MM.1S (cell line): ENCODE data around the gene ARFRP1.
"Not testable (repeated sequence)": the region's sequence is repeated elsewhere in the genome, so short reads cannot be mapped to it uniquely, and the experiment has no call there.

Experiments
- DNase-seq: peaks from one replicate; pipeline ENCODE4 v3.0.0-alpha.2; 2015
- H2AFZ ChIP-seq: fragments of 300-600 bp; sonication (generic); 2 replicates; pipeline ENCODE4 v1.6.0; 2016; ENCODE audit warnings: antibody characterized with exemption, low read length
- H3F3A ChIP-seq: fragments of 300-600 bp; sonication (generic); 2 replicates; pipeline ENCODE4 v1.6.1; 2016; ENCODE audit warnings: mild to moderate bottlenecking, antibody characterized with exemption, low read length, moderate library complexity, mixed read lengths; ENCODE audit not compliant: insufficient read depth
- H3K27ac ChIP-seq: fragments of 300-600 bp; sonication (generic); 2 replicates; pipeline ENCODE4 v1.5.1; 2016; ENCODE audit warnings: mild to moderate bottlenecking, low read length
- H3K27me3 ChIP-seq: fragments of 300-600 bp; sonication (generic); replicated peaks from 2 replicates; pipeline ENCODE4 v1.6.0; 2016; ENCODE audit warnings: low read length; ENCODE audit not compliant: insufficient read depth
- H3K36me3 ChIP-seq: fragments of 300-600 bp; sonication (generic); replicated peaks from 2 replicates; pipeline ENCODE4 v1.6.1; 2016; ENCODE audit warnings: mild to moderate bottlenecking, low read length, mixed read lengths; ENCODE audit not compliant: insufficient read depth
- H3K4me1 ChIP-seq: fragments of 300-600 bp; sonication (generic); 2 replicates; pipeline ENCODE4 v1.6.1; 2016; ENCODE audit warnings: low read length, mixed read lengths
- H3K4me2 ChIP-seq: fragments of 300-600 bp; sonication (generic); 2 replicates; pipeline ENCODE4 v1.6.0; 2016; ENCODE audit warnings: low read depth, low read length
- H3K4me3 ChIP-seq: fragments of 300-600 bp; sonication (generic); 2 replicates; pipeline ENCODE4 v1.5.1; 2016; ENCODE audit warnings: low read length, mixed read lengths
- H3K79me2 ChIP-seq: fragments of 300-600 bp; sonication (generic); 2 replicates; pipeline ENCODE4 v1.6.1; 2016; ENCODE audit warnings: mixed run types, low read length, mixed read lengths
- H3K9ac ChIP-seq: fragments of 300-600 bp; sonication (generic); 2 replicates; pipeline ENCODE4 v1.6.1; 2016; ENCODE audit warnings: low read length, mixed read lengths
- H3K9me2 ChIP-seq: fragments of 300-600 bp; sonication (generic); replicated peaks from 2 replicates; pipeline ENCODE4 v1.6.1; 2016; ENCODE audit warnings: mild to moderate bottlenecking, low read length, mixed read lengths; ENCODE audit not compliant: insufficient read depth
- H3K9me3 ChIP-seq: fragments of 300-600 bp; sonication (generic); replicated peaks from 2 replicates; pipeline ENCODE4 v1.6.1; 2016; ENCODE audit warnings: mild to moderate bottlenecking, low read length, mixed read lengths; ENCODE audit not compliant: insufficient read depth
- H4K20me1 ChIP-seq: fragments of 300-600 bp; sonication (generic); 2 replicates; pipeline ENCODE4 v1.6.1; 2016; ENCODE audit warnings: mild to moderate bottlenecking, low read length, moderate library complexity, mixed read lengths; ENCODE audit not compliant: insufficient read depth
- EZH2 ChIP-seq: fragments of 300-600 bp; sonication (generic); optimal IDR thresholded peaks from 2 replicates; pipeline ENCODE3; 2017; ENCODE audit warnings: low read depth, mild to moderate bottlenecking, antibody characterized with exemption, low read length, mixed read lengths
- EZH2phosphoT487 ChIP-seq: fragments of 300-600 bp; sonication (generic); IDR thresholded peaks from 2 replicates; pipeline ENCODE4 v1.6.1; 2018; ENCODE audit warnings: antibody characterized with exemption, low read length
- TF ChIP-seq, protein P1 (sequence below): fragments of 300-600 bp; sonication (generic); IDR thresholded peaks from 2 replicates; pipeline ENCODE4 v1.5.1; 2016; ENCODE audit warnings: antibody characterized with exemption, low read length, mixed read lengths

The ARFRP1 gene

DNA sequence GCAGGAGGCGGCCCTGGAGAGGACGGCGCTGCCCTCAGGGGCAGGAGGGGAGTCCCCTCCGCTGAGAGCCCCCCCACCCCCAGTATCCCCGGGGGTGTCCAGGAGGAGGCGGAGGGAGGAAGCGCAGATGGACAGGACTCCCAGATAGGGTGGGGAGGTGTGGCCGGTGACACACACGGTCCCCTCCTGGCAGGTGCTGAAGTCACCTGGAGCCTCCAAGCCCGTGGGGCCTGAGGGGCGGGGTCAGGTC lies 55.9 kb downstream of the ARFRP1 start:
- Histone ChIP-seq H3K79me2 (no peaks in the 10 kb centered on the region), H3K27ac (no peak overlapping the region), H3K9ac (no peak overlapping the region), H3K9me2 (no peaks in the 10 kb centered on the region), H3K4me3 (no peak overlapping the region), H3K36me3 (no peaks in the 10 kb centered on the region), H3K4me2 (no peak overlapping the region), H4K20me1 (no peaks in the 10 kb centered on the region), H3K27me3 (peaks cover 57% of the 10 kb centered on the region), H3K4me1 (no peaks in the 10 kb centered on the region), H3F3A (no peaks in the 10 kb centered on the region), H3K9me3 (no peaks in the 10 kb centered on the region), H2AFZ (no peak overlapping the region)
- TF ChIP-seq EZH2, result no peak
- no peak for TF ChIP-seq EZH2phosphoT487
- TF ChIP-seq, protein P1, sequence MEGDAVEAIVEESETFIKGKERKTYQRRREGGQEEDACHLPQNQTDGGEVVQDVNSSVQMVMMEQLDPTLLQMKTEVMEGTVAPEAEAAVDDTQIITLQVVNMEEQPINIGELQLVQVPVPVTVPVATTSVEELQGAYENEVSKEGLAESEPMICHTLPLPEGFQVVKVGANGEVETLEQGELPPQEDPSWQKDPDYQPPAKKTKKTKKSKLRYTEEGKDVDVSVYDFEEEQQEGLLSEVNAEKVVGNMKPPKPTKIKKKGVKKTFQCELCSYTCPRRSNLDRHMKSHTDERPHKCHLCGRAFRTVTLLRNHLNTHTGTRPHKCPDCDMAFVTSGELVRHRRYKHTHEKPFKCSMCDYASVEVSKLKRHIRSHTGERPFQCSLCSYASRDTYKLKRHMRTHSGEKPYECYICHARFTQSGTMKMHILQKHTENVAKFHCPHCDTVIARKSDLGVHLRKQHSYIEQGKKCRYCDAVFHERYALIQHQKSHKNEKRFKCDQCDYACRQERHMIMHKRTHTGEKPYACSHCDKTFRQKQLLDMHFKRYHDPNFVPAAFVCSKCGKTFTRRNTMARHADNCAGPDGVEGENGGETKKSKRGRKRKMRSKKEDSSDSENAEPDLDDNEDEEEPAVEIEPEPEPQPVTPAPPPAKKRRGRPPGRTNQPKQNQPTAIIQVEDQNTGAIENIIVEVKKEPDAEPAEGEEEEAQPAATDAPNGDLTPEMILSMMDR, result no peak
- no peak for DNase-seq

DNA sequence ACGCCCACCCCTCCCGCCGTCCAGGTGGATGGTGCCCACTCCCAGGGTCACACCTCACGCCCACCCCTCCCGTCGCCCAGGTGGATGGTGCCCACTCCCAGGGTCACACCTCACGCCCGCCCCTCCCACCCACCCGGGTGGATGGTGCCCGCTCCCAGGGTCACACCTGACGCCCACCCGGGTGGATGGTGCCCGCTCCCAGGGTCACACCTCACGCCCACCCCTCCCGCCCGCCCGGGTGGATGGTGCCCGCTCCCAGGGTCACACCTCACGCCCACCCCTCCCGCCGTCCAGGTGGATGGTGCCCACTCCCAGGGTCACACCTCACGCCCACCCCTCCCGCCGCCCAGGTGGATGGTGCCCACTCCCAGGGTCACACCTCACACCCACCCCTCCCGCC lies 57.3 kb downstream of the ARFRP1 start:
- DNase-seq, H3K79me2 ChIP-seq, H3F3A ChIP-seq, H3K4me2 ChIP-seq, H3K4me1 ChIP-seq, H4K20me1 ChIP-seq, H3K9ac ChIP-seq, H2AFZ ChIP-seq, H3K36me3 ChIP-seq, H3K9me3 ChIP-seq, H3K9me2 ChIP-seq, H3K27ac ChIP-seq, H3K4me3 ChIP-seq: not testable (repeated sequence)
- peaks cover 60% of the 10 kb centered on the region for H3K27me3 ChIP-seq

DNA sequence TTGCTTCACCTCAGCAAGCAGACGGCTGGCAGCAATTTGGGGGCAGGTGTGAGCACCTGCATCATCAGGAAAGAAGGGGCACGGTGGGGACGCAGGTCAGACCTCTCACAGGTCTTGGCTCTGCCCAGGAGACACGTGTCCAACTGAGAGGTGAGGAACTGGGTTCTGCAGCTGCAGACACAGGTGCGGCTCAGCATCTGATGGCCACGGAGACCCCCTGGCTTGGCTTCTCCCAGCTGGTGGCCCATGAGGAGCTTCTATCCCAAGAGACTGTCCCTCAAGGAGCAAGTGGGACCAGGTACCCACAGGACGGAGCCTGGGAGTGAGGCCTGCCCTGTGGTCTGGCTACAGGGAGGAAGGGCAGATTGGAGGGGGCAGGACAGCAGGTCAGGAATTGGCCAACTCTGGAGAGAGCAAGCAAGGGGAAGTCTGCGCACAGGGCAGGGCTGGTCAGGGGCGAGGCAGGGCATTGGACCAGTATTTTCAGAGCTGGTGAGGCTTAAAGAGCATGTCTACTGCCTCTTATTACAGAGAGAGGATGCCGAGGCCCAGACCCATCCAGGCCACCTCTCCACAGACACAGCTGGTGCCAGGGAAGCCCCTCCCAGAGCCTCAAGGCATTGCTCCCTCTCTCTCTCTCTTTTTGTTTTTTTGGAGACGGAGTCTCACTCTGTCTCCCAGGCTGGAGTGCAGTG lies 58.7 kb downstream of the ARFRP1 start:
- no peak overlapping the region for H3K4me2 ChIP-seq
- H3K9me3 ChIP-seq, result no peaks in the 10 kb centered on the region
- H3K27ac ChIP-seq, result no peak overlapping the region
- no peak overlapping the region for H3K9ac ChIP-seq
- TF ChIP-seq EZH2 (no peak), EZH2phosphoT487 (no peak)
- TF ChIP-seq, protein P1, result no peak
- H3K4me3 ChIP-seq, result no peak overlapping the region
- H2AFZ ChIP-seq, result no peak overlapping the region
- H3K79me2 ChIP-seq, result no peaks in the 10 kb centered on the region
- no peaks in the 10 kb centered on the region for H3K4me1 ChIP-seq
- H3K27me3 ChIP-seq, result peaks cover 45% of the 10 kb centered on the region
- no peaks in the 10 kb centered on the region for H3K36me3 ChIP-seq
- H3K9me2 ChIP-seq, result no peaks in the 10 kb centered on the region
- H3F3A ChIP-seq, result no peaks in the 10 kb centered on the region
- no peak for DNase-seq
- H4K20me1 ChIP-seq, result no peaks in the 10 kb centered on the region
